ENCODE results near the gene CCDC63. TPM values are rescaled to one million over a fixed set of nuclear protein-coding genes. Genes with fewer than 3 reads are reported as not detected.
A peak's percentile ranks its signal among the peaks of the same experiment; 100 is the strongest.

The CCDC63 gene
- total and polyA plus RNA-seq, 2 donors (not counting 1 experiment from before 2014, with no cell fraction given), result not detected

GRCh38 chr12:110933326-110933974, 86.7 kb downstream of the CCDC63 start:
- Histone ChIP-seq H3K4me2 (ENCODE audit: extremely low read depth, insufficient read depth, low read length) (no peak overlapping the region), H3K79me2 (ENCODE audit: control insufficient read depth, insufficient read depth, low read length) (no peaks in the 10 kb centered on the region), H3K36me3 (ENCODE audit: control insufficient read depth, insufficient read depth, low read length) (no peaks in the 10 kb centered on the region), H2AFZ (ENCODE audit: low read length) (no peak overlapping the region), H3K9ac (ENCODE audit: insufficient read depth, low read length) (no peak overlapping the region), H3K9me3 (ENCODE audit: control insufficient read depth, insufficient read depth, low read depth, low read length) (no peaks in the 10 kb centered on the region), H3K4me1 (ENCODE audit: control insufficient read depth, extremely low read depth, insufficient read depth, low read length) (no peaks in the 10 kb centered on the region), H3K27ac (ENCODE audit: insufficient read depth, low read length) (no peak overlapping the region), H4K20me1 (ENCODE audit: control insufficient read depth, extremely low read depth, insufficient read depth, low read length) (no peaks in the 10 kb centered on the region), H3K4me3 (replicated peaks in 1 of 4; ENCODE audit: control extremely low read depth in 1 of 4, insufficient read depth in 1 of 4, low read depth in 3 of 4, low read length in 4 of 4) (no peak overlapping the region), H3K27me3 (ENCODE audit: control insufficient read depth, insufficient read depth, low read length) (no peaks in the 10 kb centered on the region)
- no peak for DNase-seq (ENCODE audit: low read depth in 2 of 2)
- TF ChIP-seq EZH2 (IDR thresholded peaks at IDR 0.05; ENCODE audit: low read length, missing control alignments), result no peak
- TF ChIP-seq, protein P1, sequence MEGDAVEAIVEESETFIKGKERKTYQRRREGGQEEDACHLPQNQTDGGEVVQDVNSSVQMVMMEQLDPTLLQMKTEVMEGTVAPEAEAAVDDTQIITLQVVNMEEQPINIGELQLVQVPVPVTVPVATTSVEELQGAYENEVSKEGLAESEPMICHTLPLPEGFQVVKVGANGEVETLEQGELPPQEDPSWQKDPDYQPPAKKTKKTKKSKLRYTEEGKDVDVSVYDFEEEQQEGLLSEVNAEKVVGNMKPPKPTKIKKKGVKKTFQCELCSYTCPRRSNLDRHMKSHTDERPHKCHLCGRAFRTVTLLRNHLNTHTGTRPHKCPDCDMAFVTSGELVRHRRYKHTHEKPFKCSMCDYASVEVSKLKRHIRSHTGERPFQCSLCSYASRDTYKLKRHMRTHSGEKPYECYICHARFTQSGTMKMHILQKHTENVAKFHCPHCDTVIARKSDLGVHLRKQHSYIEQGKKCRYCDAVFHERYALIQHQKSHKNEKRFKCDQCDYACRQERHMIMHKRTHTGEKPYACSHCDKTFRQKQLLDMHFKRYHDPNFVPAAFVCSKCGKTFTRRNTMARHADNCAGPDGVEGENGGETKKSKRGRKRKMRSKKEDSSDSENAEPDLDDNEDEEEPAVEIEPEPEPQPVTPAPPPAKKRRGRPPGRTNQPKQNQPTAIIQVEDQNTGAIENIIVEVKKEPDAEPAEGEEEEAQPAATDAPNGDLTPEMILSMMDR (conservative IDR thresholded peaks at IDR 0.05 in 1 of 2, IDR thresholded peaks at IDR 0.05 in 1 of 2; ENCODE audit: low read depth in 1 of 2, low read length in 2 of 2), result no peak

DNA sequence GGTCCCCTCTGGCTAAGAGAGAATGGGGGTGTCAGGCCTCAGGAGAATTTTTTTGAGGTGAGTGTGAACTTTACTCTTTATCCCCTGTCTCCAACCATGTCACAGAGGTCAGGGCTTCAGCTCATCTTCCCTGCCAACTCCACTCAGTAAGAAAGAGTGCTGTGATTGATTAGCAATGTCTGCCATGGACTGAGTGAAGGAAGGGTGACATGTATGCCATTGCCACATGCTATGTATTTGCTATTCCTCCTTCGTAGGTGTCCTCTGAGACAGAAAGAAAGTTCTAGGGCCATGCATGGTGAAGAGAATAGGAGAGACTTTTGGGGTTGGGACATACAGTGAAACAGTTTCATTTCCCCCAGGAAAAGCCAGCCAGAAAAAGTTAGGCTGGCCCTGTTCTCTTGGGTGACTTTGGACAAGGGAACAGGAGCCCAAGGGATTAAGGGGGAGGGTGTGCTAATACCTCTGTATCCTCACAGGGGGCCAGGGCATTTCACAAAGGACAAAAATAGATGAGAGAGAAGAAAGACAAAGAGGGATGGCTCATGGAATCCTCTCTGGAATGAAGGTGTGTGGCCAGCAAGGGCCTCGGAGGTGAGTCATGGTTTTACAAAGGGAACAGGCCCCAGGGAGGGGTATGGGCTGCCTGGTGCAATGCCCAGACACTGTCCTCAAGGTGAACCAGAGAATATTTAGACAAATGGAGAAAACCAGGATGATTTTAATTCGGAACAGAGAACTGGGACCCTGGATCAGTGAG, 87.5 kb downstream of the CCDC63 start:
- peak in 1 of 2 donors; percentile 59 for DNase-seq (ENCODE audit: low read depth in 2 of 2)
- Histone ChIP-seq H3K27ac (ENCODE audit: insufficient read depth, low read length) (no peak overlapping the region), H3K9ac (ENCODE audit: insufficient read depth, low read length) (no peak overlapping the region)

DNA sequence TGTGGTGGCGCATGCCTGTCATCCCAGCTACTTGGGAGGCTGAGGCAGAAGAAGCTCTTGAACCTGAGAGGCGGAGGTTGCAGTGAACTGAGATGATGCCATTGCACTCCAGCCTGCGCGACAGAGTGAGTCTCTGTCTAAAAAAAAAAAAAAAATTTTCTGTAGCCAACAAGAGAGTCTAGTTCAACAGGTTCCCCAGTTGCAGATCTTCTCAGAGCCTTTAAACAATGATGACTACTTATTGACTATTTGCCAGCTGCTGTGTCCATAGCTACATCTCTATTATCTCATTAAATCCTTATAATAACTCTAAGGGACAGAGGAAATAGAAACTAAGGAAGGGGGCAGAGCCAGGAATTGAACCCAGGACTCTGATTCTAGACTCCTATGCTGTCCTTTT, 88.8 kb downstream of the CCDC63 start:
- no peaks in the 10 kb centered on the region for H3K9me3 ChIP-seq (ENCODE audit: control insufficient read depth, insufficient read depth, low read depth, low read length)
- no peak for TF ChIP-seq EZH2 (IDR thresholded peaks at IDR 0.05; ENCODE audit: low read length, missing control alignments)
- TF ChIP-seq, protein P1 (conservative IDR thresholded peaks at IDR 0.05 in 1 of 2, IDR thresholded peaks at IDR 0.05 in 1 of 2; ENCODE audit: low read depth in 1 of 2, low read length in 2 of 2), result no peak
- H3K9ac ChIP-seq (ENCODE audit: insufficient read depth, low read length), result no peak overlapping the region
- no peaks in the 10 kb centered on the region for H3K79me2 ChIP-seq (ENCODE audit: control insufficient read depth, insufficient read depth, low read length)
- H3K4me2 ChIP-seq (ENCODE audit: extremely low read depth, insufficient read depth, low read length), result no peak overlapping the region
- H2AFZ ChIP-seq (ENCODE audit: low read length), result no peak overlapping the region
- H3K36me3 ChIP-seq (ENCODE audit: control insufficient read depth, insufficient read depth, low read length), result no peaks in the 10 kb centered on the region
- no peak for DNase-seq (ENCODE audit: low read depth in 2 of 2)
- H3K4me3 ChIP-seq (replicated peaks in 1 of 4; ENCODE audit: control extremely low read depth in 1 of 4, insufficient read depth in 1 of 4, low read depth in 3 of 4, low read length in 4 of 4), result no peak overlapping the region
- H4K20me1 ChIP-seq (ENCODE audit: control insufficient read depth, extremely low read depth, insufficient read depth, low read length), result no peaks in the 10 kb centered on the region
- no peaks in the 10 kb centered on the region for H3K4me1 ChIP-seq (ENCODE audit: control insufficient read depth, extremely low read depth, insufficient read depth, low read length)
- no peaks in the 10 kb centered on the region for H3K27me3 ChIP-seq (ENCODE audit: control insufficient read depth, insufficient read depth, low read length)
- no peak overlapping the region for H3K27ac ChIP-seq (ENCODE audit: insufficient read depth, low read length)

More for the DNA sequence above, 87.5 kb downstream of the CCDC63 start:
- H3K9me3 ChIP-seq (ENCODE audit: control insufficient read depth, insufficient read depth, low read depth, low read length), result no peaks in the 10 kb centered on the region
- H3K27me3 ChIP-seq (ENCODE audit: control insufficient read depth, insufficient read depth, low read length), result no peaks in the 10 kb centered on the region
- no peak overlapping the region for H2AFZ ChIP-seq (ENCODE audit: low read length)
- H3K4me2 ChIP-seq (ENCODE audit: extremely low read depth, insufficient read depth, low read length), result no peak overlapping the region
- no peaks in the 10 kb centered on the region for H3K79me2 ChIP-seq (ENCODE audit: control insufficient read depth, insufficient read depth, low read length)
- no peaks in the 10 kb centered on the region for H3K36me3 ChIP-seq (ENCODE audit: control insufficient read depth, insufficient read depth, low read length)
- no peaks in the 10 kb centered on the region for H3K4me1 ChIP-seq (ENCODE audit: control insufficient read depth, extremely low read depth, insufficient read depth, low read length)
- H4K20me1 ChIP-seq (ENCODE audit: control insufficient read depth, extremely low read depth, insufficient read depth, low read length), result no peaks in the 10 kb centered on the region
- no peak for TF ChIP-seq EZH2 (IDR thresholded peaks at IDR 0.05; ENCODE audit: low read length, missing control alignments)
- H3K4me3 ChIP-seq (replicated peaks in 1 of 4; ENCODE audit: control extremely low read depth in 1 of 4, insufficient read depth in 1 of 4, low read depth in 3 of 4, low read length in 4 of 4), result no peak overlapping the region

All from fibroblast of lung (primary cell).